Heart right ventricle (tissue), 16 donors: ENCODE results near the gene CPNE8. TPM values are rescaled to one million over a fixed set of nuclear protein-coding genes. Genes with fewer than 3 reads are reported as not detected.
"Not testable (repeated sequence)": the region's sequence is repeated elsewhere in the genome, so short reads cannot be mapped to it uniquely, and the experiment has no call there.

Experiments used
- ATAC-seq, 8 donors: fragments of 200-7000 bp; cut with Tn5 transposase; one replicate each; pipeline ENCODE4 v1.9.1; 2020; ENCODE audit warnings: mild to moderate bottlenecking in 8 of 8, moderate library complexity in 8 of 8, moderate number of reproducible peaks in 1 of 8
- DNase-seq, 2 donors: peaks; one replicate each; pipeline ENCODE4 v3.0.0-alpha.2; 2020
- H3K27ac ChIP-seq, 10 donors: fragments of 200-600 bp; sonication (generic) in 2 of 10; one replicate each; pipeline versions ENCODE4 v1.5.0 to v1.8.0; 2020 to 2022; ENCODE audit warnings: mild to moderate bottlenecking in 3 of 10
- H3K27me3 ChIP-seq, 7 donors: fragments of 200-600 bp; one replicate each; pipeline ENCODE4 v1.8.0; 2021 to 2022; ENCODE audit warnings: mild to moderate bottlenecking in 2 of 7
- H3K36me3 ChIP-seq, 9 donors: fragments of 200-600 bp; sonication (generic) in 1 of 9; one replicate each; pipeline versions ENCODE4 v1.5.0 to v1.8.0; 2020 to 2022; ENCODE audit warnings: mild to moderate bottlenecking in 2 of 9
- H3K4me1 ChIP-seq, 9 donors: fragments of 200-600 bp; sonication (generic) in 1 of 9; one replicate each; pipeline versions ENCODE4 v1.5.0 to v1.8.0; 2020 to 2022; ENCODE audit warnings: mild to moderate bottlenecking in 4 of 9
- H3K4me3 ChIP-seq, 10 donors: fragments of 200-600 bp; sonication (generic) in 2 of 10; one replicate each; pipeline versions ENCODE4 v1.5.0 to v1.8.0; 2020 to 2022; ENCODE audit warnings: mild to moderate bottlenecking in 7 of 10, moderate library complexity in 2 of 10
- H3K9me3 ChIP-seq, 11 donors: fragments of 200-600 bp in 10 of 11; sonication (generic) in 2 of 11; one replicate each; pipeline versions ENCODE4 v1.5.0 to v1.8.0; 2013 to 2022; ENCODE audit warnings: mild to moderate bottlenecking in 2 of 11, control low read depth in 1 of 11, moderate library complexity in 1 of 11
- WGBS, 2 donors: extraction: QIAGEN DNeasy Blood & Tissue Kit; methylation state at CpG; one replicate each; pipeline ENCODE4 v1.1.7; 2013; ENCODE audit warnings: inconsistent platforms in 1 of 2; 5-methylcytosine and 5-hydroxymethylcytosine counted together
- intact Hi-C, 10 donors: fragments of 100-400 bp; cut with DNase I; formaldehyde crosslinking; loops; one replicate each; pipeline versions ENCODE4 v1.11.1 to v1.14.2; 2022
- polyA plus RNA-seq, 2 donors: library from polyadenylated mRNA; stranded (reverse); fragments of 200-250 nt; gene quantifications; one replicate each; pipeline ENCODE4 v1.2.3, GENCODE V29; 2013
- total RNA-seq, 10 donors: library from RNA; stranded (reverse); fragmentation: NEBNext Ultra II Directional in 3 of 10; extraction: Animal tissue kit (Norgen Biotek cat#: 25700) in 3 of 10; gene quantifications; one replicate each; pipeline versions ENCODE4 v1.2.1 to v1.2.4, GENCODE V29; 2021 to 2023
- TF ChIP-seq, protein P1 (sequence below), 9 donors: fragments of 200-600 bp; sonication (generic) in 2 of 9; IDR thresholded peaks; one replicate each; pipeline versions ENCODE4 v1.5.0 to v1.8.0; 2021 to 2022; ENCODE audit warnings: antibody characterized with exemption in 9 of 9, mild to moderate bottlenecking in 5 of 9, moderate library complexity in 1 of 9
- donor health status: Arrhythmogenic right ventricular cardiomyopathy.
- donor health status: ischemic (EF 13 %, LVEDD 7.1; RV severe dilation, severe dysfunction).
- donor health status: healthy with polysubstance abuse.
- donor health status: DM: no; HTN: yes; CAD: no.
- donor health status: DM: no; HTN: no; CAD: no.
- donor health status: ischemic (EF 25% LVEDD 6.9; RV normal size, moderate dysfunction).
- donor health status: ischemic (EF 25% LVEDD 5.7; RV mildly dilated, moderate dysfunction).
- donor health status: healthy.
- donor health status: DM: yes; HTN: yes; CAD: no.
- donor health status: Ischemic cardiomyopathy.
- donor health status: ischemic (EF 35%, LVEDD 5.7; RV mildly dilated, moderate dysfunction).
- donor health status: nonischemic (EF 11% LVEDD 7.7; RV severe dilation, severe dysfunction).
- donor health status: DM: yes; HTN: yes; CAD: no.
- donor health status: PGD.
- donor health status: ischemic (EF 29% LVEDD 5.4; RV normal size, mild dysfunction).
- donor health status: nonischemic (EF 23%, LVEDD 6.1; RV moderate dilation, normal function).

The CPNE8 gene
- total and polyA plus RNA-seq, 12 donors, result 2.5 to 14.9 (median 4.5) TPM

DNA sequence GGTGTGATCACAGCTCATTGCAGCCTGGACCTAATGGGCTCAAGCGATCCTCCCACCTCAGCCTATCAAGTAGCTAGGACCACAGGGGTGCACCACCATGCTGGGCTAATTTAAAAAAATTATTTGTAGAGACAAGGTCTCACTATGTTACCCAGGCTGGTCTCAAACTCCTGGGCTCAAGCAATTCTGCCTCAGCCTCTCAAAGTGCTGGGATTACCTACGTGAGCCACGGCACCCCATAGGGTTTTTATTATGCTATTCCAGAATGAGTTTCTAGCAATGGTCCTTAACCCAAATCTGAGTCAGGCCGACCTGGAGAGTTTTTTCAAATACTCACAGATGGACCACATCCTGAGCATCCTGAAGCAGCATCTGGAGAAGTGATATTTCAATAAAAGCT, 159.8 kb downstream of the CPNE8 start:
- 75 to 85% methylated on average over 4 of the region's 4 CpGs for WGBS, 2 donors
- TF ChIP-seq, protein P1, sequence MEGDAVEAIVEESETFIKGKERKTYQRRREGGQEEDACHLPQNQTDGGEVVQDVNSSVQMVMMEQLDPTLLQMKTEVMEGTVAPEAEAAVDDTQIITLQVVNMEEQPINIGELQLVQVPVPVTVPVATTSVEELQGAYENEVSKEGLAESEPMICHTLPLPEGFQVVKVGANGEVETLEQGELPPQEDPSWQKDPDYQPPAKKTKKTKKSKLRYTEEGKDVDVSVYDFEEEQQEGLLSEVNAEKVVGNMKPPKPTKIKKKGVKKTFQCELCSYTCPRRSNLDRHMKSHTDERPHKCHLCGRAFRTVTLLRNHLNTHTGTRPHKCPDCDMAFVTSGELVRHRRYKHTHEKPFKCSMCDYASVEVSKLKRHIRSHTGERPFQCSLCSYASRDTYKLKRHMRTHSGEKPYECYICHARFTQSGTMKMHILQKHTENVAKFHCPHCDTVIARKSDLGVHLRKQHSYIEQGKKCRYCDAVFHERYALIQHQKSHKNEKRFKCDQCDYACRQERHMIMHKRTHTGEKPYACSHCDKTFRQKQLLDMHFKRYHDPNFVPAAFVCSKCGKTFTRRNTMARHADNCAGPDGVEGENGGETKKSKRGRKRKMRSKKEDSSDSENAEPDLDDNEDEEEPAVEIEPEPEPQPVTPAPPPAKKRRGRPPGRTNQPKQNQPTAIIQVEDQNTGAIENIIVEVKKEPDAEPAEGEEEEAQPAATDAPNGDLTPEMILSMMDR (IDR thresholded peaks at IDR 0.05), result no peak

DNA sequence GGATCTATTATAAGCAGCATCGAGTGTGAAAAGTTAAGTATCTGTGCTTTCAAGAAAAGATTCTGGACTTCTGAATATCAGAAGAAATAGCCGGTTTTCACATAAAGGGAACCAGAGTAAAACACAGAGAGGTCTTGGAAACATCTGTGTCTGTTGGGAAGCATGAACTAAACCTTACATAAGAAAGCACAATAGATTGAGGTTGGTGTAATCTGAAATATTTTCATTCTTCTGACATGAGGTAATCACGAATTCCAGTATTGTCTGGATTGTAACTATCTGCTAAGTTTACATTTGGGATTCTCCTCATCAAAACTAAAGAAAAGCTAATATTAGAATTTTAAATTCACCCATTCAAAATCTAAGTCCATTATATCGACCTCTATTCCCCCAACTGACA, 161.3 kb downstream of the CPNE8 start:
- intact Hi-C loops, result no loop called here
- DNase-seq (no peak), ATAC-seq (no peak)
- H3K9me3 ChIP-seq, result peaks cover 0 to 11% (median 0%) of the 10 kb centered on the region in 11 donors
- H3K27me3 ChIP-seq, result no peaks in the 10 kb centered on the region
- H3K27ac ChIP-seq, result no peak overlapping the region
- H3K36me3 ChIP-seq, result no peaks in the 10 kb centered on the region
- no peaks in the 10 kb centered on the region for H3K4me1 ChIP-seq
- H3K4me3 ChIP-seq, result no peak overlapping the region
- TF ChIP-seq, protein P1 (IDR thresholded peaks at IDR 0.05), result no peak
- 53 to 66% methylated on average over 4 of the region's 4 CpGs for WGBS, 2 donors

More for the DNA sequence above, 159.8 kb downstream of the CPNE8 start:
- H3K4me3 ChIP-seq, result no peak overlapping the region
- H3K27me3 ChIP-seq, result no peaks in the 10 kb centered on the region
- H3K9me3 ChIP-seq, result peaks cover 0 to 11% (median 0%) of the 10 kb centered on the region in 11 donors
- DNase-seq (no peak), ATAC-seq (no peak)
- intact Hi-C loops, result no loop called here
- H3K4me1 ChIP-seq, result no peaks in the 10 kb centered on the region
- no peak overlapping the region for H3K27ac ChIP-seq
- H3K36me3 ChIP-seq, result no peaks in the 10 kb centered on the region

DNA sequence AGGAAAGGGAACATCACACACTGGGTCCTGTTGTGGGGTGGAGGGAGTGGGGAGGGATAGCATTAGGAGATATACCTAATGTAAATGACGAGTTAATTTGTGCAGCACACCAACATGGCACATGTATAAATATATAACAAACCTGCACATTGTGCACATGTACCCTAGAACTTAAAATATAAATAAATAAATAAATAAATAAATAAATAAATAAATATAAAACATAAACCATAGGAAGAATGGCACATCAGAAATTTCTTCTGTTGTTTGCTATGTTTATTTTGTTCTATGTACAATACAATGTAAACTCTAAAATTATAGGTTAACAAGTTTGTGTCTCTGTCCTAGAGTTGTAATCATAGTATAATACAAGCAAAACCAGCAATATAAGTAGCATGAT, 162.9 kb downstream of the CPNE8 start:
- ATAC-seq, intact Hi-C loops: not testable (repeated sequence)
- 100% methylated on average over 1 of the region's 1 CpG for whole genome bisulfite sequencing, 2 donors

DNA sequence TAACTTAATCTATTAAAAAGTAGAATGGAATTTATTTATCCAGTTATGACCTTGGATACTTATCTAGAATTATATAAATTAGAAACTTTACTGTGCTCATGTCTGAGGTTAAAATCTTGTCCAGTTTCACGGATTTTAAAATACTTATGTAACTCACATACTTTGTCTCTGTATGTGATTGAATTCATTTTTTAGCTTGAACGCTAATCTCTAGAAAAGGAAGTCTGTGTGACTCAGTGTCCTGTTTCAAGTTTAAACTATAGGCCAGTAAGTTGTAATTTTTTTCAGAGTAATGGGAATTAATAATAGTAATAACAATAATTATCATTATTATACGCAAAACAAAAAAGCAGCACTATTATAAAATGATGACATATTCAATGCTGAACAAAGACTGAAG, 168.6 kb downstream of the CPNE8 start:
- ATAC-seq (no peak), DNase-seq (no peak)
- Histone ChIP-seq H3K4me1 (peaks cover 0 to 7% (median 0%) of the 10 kb centered on the region in 9 donors), H3K36me3 (no peaks in the 10 kb centered on the region), H3K4me3 (no peak overlapping the region), H3K27me3 (no peaks in the 10 kb centered on the region), H3K27ac (no peak overlapping the region), H3K9me3 (peaks cover 0 to 8% (median 0%) of the 10 kb centered on the region in 11 donors)
- intact Hi-C loops, result no loop called here
- 81% methylated on average over 3 of the region's 3 CpGs for WGBS, 2 donors
- TF ChIP-seq, protein P1 (IDR thresholded peaks at IDR 0.05), result no peak

More for the DNA sequence above, 162.9 kb downstream of the CPNE8 start:
- not testable (repeated sequence) for H3K27ac ChIP-seq, H3K27me3 ChIP-seq, H3K4me1 ChIP-seq, H3K4me3 ChIP-seq, H3K36me3 ChIP-seq, DNase-seq
- H3K9me3 ChIP-seq, result peaks cover 0 to 11% (median 0%) of the 10 kb centered on the region in 11 donors

DNA sequence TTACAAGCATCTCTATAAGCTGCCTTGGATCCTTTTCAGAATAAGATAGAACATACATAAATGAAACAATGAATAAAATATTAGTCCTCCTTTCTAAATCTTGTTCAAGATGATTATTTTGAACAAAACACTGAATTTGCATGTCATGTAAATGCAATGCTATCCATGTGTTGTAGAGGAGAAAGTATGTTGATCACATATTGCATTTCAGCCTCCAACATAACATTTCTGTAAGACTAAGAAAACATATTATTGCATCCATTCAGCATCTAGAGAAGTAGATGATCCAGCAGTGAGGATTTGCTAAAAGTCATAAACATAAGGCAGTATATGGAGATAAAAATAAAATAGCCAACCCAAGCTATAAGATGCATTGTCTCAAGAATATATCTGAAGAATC, 172.6 kb downstream of the CPNE8 start:
- Histone ChIP-seq H3K27me3 (no peaks in the 10 kb centered on the region), H3K4me1 (peaks cover 0 to 7% (median 0%) of the 10 kb centered on the region in 9 donors), H3K27ac (no peak overlapping the region), H3K36me3 (no peaks in the 10 kb centered on the region), H3K9me3 (no peaks in the 10 kb centered on the region), H3K4me3 (no peak overlapping the region)
- intact Hi-C loops, result no loop called here
- DNase-seq (no peak), ATAC-seq (no peak)
- TF ChIP-seq, protein P1 (IDR thresholded peaks at IDR 0.05), result no peak
